NCI-H146 (cell line): ENCODE results near the gene IHH.

Experiments used
- DNase-seq: peaks from one replicate; lab custom pipeline; 2025; lab: John Stamatoyannopoulos, UW

IHH gene

GRCh38 chr2:219020604-219021365, 39.9 kb downstream of the IHH start:
- no peak for DNase-seq

- DNase-seq = no peak
Measured at GRCh38 chr2:219019436-219019835, 41.3 kb downstream of the IHH start.

GRCh38 chr2:219018726-219019125, 42.0 kb downstream of the IHH start:
- no peak for DNase-seq

- DNase-seq = no peak
Measured at GRCh38 chr2:219018286-219018685, 42.4 kb downstream of the IHH start.

- no peak for DNase-seq
Measured at GRCh38 chr2:219017201-219017931, 43.4 kb downstream of the IHH start.

- DNase-seq = no peak
Measured at GRCh38 chr2:219016721-219017120, 44.0 kb downstream of the IHH start.

GRCh38 chr2:219010873-219011272, 49.8 kb downstream of the IHH start:
- no peak for DNase-seq

GRCh38 chr2:219010162-219010756, 50.5 kb downstream of the IHH start:
- peak; percentile 40 for DNase-seq

GRCh38 chr2:219009294-219009693, 51.4 kb downstream of the IHH start:
- no peak for DNase-seq
